Stimulated activated naive CD8-positive, alpha-beta T cell treated with anti-CD3 and anti-CD28 coated beads, Interleukin-15, amount 100 ng/mL, for 72 hours (primary cell): ENCODE data around the gene RIPOR3.

ENCODE experiments used
- ATAC-seq: fragments of 150-1000 bp; cut with Tn5 transposase; 2 replicates; pipeline ENCODE4 v1.10.0; 2021; ENCODE audit warnings: mild to moderate bottlenecking, moderate library complexity
- DNase-seq, 2 donors: peaks; one replicate each; pipeline ENCODE4 v3.0.0; 2021 to 2022
- H3K27ac Mint-ChIP-seq, 2 donors: one replicate each; pipeline ENCODE4 v1.8.0; 2022; ENCODE audit warnings: mild to moderate bottlenecking in 2 of 2, mixed read lengths in 2 of 2, moderate library complexity in 2 of 2
- H3K27me3 Mint-ChIP-seq: one replicate; pipeline ENCODE4 v1.8.0; 2022; ENCODE audit warnings: mixed read lengths
- H3K4me1 Mint-ChIP-seq: one replicate; pipeline ENCODE4 v1.8.0; 2022; ENCODE audit warnings: mild to moderate bottlenecking, mixed read lengths
- H3K4me3 Mint-ChIP-seq, 2 donors: one replicate each; pipeline ENCODE4 v1.8.0; 2022; ENCODE audit warnings: mild to moderate bottlenecking in 2 of 2, mixed read lengths in 2 of 2, moderate library complexity in 1 of 2
- H3K9me3 Mint-ChIP-seq, 2 donors: one replicate each; pipeline ENCODE4 v1.8.0; 2022; ENCODE audit warnings: mixed read lengths in 2 of 2

Gene RIPOR3

GRCh38 chr20:50568549-50568942 lies 122.8 kb downstream of the RIPOR3 start:
- Mint-ChIP-seq H3K4me3 (no peak overlapping the region), H3K9me3 (no peaks in the 10 kb centered on the region), H3K27ac (no peak overlapping the region), H3K4me1 (peaks cover 83% of the 10 kb centered on the region), H3K27me3 (no peaks in the 10 kb centered on the region)
- no peak for ATAC-seq
- DNase-seq: no peak

- ATAC-seq (no peak), DNase-seq (no peak)
- Mint-ChIP-seq H3K27me3 (no peaks in the 10 kb centered on the region), H3K9me3 (no peaks in the 10 kb centered on the region), H3K4me1 (peaks cover 83% of the 10 kb centered on the region), H3K4me3 (peak overlapping the region in 1 of 2 donors; percentile 24), H3K27ac (peak overlapping the region in 1 of 2 donors; percentile 9)
Observed at GRCh38 chr20:50567860-50568548, 123.3 kb downstream of the RIPOR3 start.

DNA sequence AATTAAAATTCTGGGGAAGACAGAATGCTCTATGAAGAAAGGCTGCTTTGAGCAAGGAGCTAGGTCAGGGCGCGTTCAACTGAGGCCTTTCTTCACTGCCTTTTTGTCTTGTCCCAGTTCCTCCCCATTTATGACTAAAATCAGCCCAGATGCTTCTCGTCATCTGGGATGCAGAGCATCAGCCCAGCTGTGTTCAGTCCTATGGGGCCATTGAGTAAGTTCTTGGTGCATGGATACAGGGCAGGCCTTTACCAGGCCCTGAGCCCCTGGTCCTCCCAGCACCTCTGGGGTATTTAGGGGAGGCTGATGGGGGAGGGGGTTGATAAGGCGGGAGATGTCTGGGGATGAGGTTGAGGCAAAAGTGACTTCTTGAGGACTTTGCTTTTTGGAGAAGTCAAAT lies 125.5 kb downstream of the RIPOR3 start:
- peaks cover 90% of the 10 kb centered on the region for H3K4me1 Mint-ChIP-seq
- ATAC-seq: no peak
- H3K27me3 Mint-ChIP-seq: no peaks in the 10 kb centered on the region

DNA sequence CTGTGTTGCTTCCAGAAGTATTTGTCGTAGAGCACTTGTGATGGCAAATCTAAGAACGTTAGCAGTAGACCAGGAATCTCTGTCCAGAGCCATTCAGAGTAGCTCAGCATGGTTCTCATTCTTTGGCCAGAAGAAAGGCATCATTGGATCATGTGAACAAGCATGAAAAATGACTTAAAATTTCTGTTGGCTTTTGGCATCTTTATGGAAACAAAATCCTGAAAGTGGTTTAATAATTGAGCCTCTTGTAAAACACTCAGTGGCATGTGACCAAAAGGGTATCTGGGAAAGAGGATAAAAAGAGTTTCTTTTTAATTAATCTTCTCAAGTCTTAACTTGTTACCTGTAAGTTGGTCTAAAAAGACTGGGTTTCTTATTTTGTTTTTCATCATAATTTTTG lies 126.0 kb downstream of the RIPOR3 start:
- H3K9me3 Mint-ChIP-seq: no peaks in the 10 kb centered on the region
- no peak for DNase-seq

More for the DNA sequence above, 125.5 kb downstream of the RIPOR3 start:
- Mint-ChIP-seq H3K27ac (no peak overlapping the region), H3K9me3 (no peaks in the 10 kb centered on the region), H3K4me3 (no peak overlapping the region)
- DNase-seq: no peak

DNA sequence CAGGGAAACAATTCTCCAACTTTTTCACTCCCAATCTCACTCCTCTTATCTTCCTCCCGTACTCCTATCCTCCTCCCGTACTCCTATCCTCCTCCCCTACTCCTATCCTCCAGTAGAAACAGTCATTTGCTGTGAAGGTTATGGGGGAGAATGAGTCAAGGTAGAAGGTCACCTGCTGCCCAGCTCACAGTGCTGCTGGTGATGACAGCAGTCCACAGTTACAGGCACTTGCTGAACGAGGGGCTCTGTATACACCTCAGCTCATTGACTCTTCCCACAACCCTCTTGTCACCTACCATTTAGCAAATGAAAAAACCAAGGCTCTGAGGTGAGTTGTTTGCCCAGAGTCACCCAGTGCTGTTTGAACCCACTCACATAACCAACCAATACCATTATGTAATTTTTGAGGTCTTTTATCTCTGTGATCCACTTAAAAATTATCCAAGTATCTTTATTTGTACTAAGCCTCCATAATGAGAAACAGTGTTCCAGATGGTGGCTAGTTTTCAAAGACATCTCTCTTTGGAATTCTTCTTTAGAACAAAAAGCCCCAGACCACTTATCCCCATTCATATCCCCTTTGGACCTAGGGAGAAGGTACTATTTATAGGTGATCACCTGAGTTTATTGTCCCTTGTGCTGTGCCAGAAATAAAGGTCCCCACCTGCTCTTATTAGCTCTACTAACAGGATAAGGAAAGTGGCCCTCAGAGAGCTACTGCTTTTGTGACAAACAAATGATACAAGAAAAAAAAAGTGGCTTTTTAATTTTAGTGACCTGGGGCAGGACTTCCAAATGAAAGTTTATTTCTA lies 128.0 kb downstream of the RIPOR3 start:
- H3K27me3 Mint-ChIP-seq: no peaks in the 10 kb centered on the region
- peaks cover 80% of the 10 kb centered on the region for H3K4me1 Mint-ChIP-seq
- ATAC-seq: peak; percentile 61
- DNase-seq: no peak
- H3K27ac Mint-ChIP-seq: peak overlapping the region; percentile 12 to 87
- peak overlapping the region; percentile 7 to 49 for H3K4me3 Mint-ChIP-seq
- H3K9me3 Mint-ChIP-seq: no peaks in the 10 kb centered on the region

More for the DNA sequence above, 126.0 kb downstream of the RIPOR3 start:
- H3K4me1 Mint-ChIP-seq: peaks cover 88% of the 10 kb centered on the region
- no peak overlapping the region for H3K4me3 Mint-ChIP-seq
- H3K27me3 Mint-ChIP-seq: no peaks in the 10 kb centered on the region
- no peak overlapping the region for H3K27ac Mint-ChIP-seq
- no peak for ATAC-seq

DNA sequence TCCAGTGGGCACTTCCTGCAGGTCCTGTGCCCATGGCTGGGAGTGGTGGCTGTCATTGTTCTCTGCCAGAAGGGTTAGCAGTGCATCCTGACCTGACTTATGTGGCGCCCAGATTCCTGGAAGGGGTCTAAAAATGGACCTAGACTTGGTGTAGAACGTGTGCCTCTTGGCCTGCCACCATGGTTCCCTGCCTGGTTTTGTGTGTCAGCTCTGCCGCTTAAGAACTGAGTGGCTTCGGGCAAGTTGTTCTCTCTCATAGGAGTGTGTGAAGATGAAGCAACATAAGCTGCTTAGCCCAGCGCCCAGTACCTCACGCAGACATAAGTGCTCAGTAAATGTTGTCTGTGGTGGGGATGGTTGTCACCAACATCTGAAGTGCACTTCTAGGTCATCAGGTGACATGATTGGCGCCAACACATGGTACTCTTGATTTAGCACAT lies 129.1 kb downstream of the RIPOR3 start:
- H3K27me3 Mint-ChIP-seq: no peaks in the 10 kb centered on the region
- DNase-seq: no peak
- peak overlapping the region; percentile 11 to 92 for H3K27ac Mint-ChIP-seq
- ATAC-seq: no peak
- H3K4me3 Mint-ChIP-seq: no peak overlapping the region
- H3K9me3 Mint-ChIP-seq: no peaks in the 10 kb centered on the region
- H3K4me1 Mint-ChIP-seq: peaks cover 69% of the 10 kb centered on the region

GRCh38 chr20:50561379-50562078 lies 129.8 kb downstream of the RIPOR3 start:
- Mint-ChIP-seq H3K9me3 (no peaks in the 10 kb centered on the region), H3K27ac (peak overlapping the region; percentile 93 to 97), H3K4me3 (peak overlapping the region; percentile 17 to 85), H3K27me3 (no peaks in the 10 kb centered on the region), H3K4me1 (peaks cover 61% of the 10 kb centered on the region)
- peak; percentile 94 for ATAC-seq
- DNase-seq: peak; percentile 29 to 71

GRCh38 chr20:50560867-50561266 lies 130.5 kb downstream of the RIPOR3 start:
- Mint-ChIP-seq H3K27ac (peak overlapping the region; percentile 93 to 97), H3K4me3 (peak overlapping the region; percentile 17 to 85), H3K9me3 (no peaks in the 10 kb centered on the region), H3K4me1 (peaks cover 57% of the 10 kb centered on the region), H3K27me3 (no peaks in the 10 kb centered on the region)
- no peak for DNase-seq
- ATAC-seq: no peak

DNA sequence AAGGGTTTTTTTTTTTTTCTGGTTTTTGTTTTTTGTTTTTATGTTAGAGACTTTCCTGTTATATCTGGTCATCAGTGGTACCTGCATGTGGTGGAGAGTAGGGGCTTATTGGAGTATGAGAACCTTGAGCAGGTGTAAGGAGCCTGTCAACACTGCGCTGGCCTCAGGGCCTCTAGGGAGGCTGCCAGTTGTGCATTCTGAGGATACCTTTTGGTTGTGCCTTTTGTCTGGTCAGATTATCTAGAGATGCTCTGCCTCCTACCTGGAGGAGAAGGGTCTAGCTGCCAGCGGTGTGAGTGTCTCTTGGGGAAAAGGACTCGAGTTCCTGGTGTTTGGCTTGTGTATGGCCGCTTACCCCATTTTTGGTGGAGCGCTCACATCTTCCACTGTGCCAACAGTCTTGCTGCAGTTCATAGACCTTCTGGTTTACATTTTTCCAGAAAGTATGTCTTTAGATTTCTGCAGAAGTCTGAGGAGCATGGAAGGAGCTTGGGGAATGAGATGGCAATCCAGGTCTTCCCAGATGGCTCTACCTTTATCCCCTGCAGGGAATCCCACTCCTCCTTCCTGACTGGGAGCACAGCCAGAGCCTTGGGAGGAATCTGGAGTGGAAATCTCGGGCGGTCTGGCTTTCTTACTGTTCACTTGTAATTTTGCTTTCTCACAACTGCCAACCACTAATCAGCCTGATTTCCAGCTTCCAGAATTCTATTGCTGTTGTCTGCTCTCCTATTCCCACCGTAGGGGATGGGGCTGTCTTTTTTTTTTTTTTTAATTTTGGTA lies 131.3 kb downstream of the RIPOR3 start:
- ATAC-seq: no peak
- Mint-ChIP-seq H3K27me3 (no peaks in the 10 kb centered on the region), H3K4me1 (peaks cover 56% of the 10 kb centered on the region), H3K9me3 (no peaks in the 10 kb centered on the region), H3K4me3 (peak overlapping the region in 1 of 2 donors; percentile 85), H3K27ac (peak overlapping the region; percentile 21 to 88)
- no peak for DNase-seq

- peaks cover 47% of the 10 kb centered on the region for H3K4me1 Mint-ChIP-seq
- no peaks in the 10 kb centered on the region for H3K27me3 Mint-ChIP-seq
- H3K27ac Mint-ChIP-seq: peak overlapping the region in 1 of 2 donors; percentile 88
- peak overlapping the region in 1 of 2 donors; percentile 85 for H3K4me3 Mint-ChIP-seq
- DNase-seq (no peak), ATAC-seq (no peak)
- H3K9me3 Mint-ChIP-seq: no peaks in the 10 kb centered on the region
Observed at GRCh38 chr20:50559149-50559548, 132.2 kb downstream of the RIPOR3 start.

DNA sequence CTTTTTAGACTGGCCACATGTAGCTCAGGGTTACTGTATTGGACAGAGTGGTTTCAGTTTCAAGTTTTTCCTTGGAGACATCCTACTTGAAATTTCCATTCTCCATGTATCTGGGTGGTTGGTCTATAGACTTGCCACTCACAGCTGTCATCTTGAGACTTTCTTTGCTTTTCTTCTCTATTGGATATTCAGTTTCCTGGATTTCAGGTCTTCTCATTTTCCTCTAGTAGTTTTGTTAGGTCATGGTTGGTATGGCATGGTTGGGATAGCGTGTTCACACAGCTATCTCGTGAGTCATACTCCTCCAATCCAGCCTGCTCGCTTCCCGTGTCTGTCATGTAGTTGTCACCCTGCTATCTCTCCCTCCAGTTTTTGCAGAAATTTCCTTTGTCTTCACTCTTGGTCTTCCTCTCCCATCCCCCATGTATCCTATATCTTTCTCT lies 132.8 kb downstream of the RIPOR3 start:
- Mint-ChIP-seq H3K27me3 (no peaks in the 10 kb centered on the region), H3K27ac (no peak overlapping the region), H3K4me3 (no peak overlapping the region), H3K9me3 (no peaks in the 10 kb centered on the region), H3K4me1 (peaks cover 40% of the 10 kb centered on the region)
- DNase-seq: no peak
- ATAC-seq: no peak

DNA sequence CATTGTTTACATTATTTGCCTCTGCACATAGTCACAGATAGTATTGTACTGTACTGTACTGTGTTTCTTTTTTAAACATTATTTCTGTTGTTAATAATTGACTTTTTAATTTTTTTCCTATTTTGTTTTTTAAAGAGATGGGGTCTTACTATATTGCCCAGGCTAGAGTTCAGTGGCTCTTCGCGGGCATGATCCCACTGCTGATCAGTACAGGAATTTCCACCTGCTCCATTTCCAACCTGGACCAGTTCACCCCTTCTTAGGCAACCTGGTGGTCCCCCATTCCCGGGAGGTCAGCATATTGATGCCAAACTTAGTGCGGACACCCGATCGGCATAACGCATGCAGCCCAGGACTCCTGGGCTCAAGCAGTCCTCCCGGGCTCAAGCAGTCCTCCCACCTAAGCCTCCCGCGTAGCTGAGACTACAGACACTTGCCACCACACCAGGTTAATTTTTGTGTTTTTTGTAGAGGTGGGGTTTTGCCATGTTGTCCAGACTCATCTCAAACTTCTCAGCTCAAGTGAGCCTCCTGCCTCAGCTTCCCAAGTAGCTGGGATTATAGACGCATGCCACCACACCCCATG lies 133.7 kb downstream of the RIPOR3 start:
- H3K4me1 Mint-ChIP-seq: peaks cover 32% of the 10 kb centered on the region
- peak overlapping the region in 1 of 2 donors; percentile 36 for H3K27ac Mint-ChIP-seq
- H3K4me3 Mint-ChIP-seq: no peak overlapping the region
- H3K27me3 Mint-ChIP-seq: no peaks in the 10 kb centered on the region
- DNase-seq: no peak
- no peaks in the 10 kb centered on the region for H3K9me3 Mint-ChIP-seq
- no peak for ATAC-seq

GRCh38 chr20:50555662-50556061 lies 135.7 kb downstream of the RIPOR3 start:
- Mint-ChIP-seq H3K27ac (no peak overlapping the region), H3K4me1 (peaks cover 13% of the 10 kb centered on the region), H3K27me3 (no peaks in the 10 kb centered on the region), H3K4me3 (no peak overlapping the region), H3K9me3 (no peaks in the 10 kb centered on the region)
- no peak for ATAC-seq
- DNase-seq: no peak

GRCh38 chr20:50554694-50555579 lies 136.4 kb downstream of the RIPOR3 start:
- no peak overlapping the region for H3K27ac Mint-ChIP-seq
- H3K9me3 Mint-ChIP-seq: no peaks in the 10 kb centered on the region
- DNase-seq (no peak), ATAC-seq (peak; percentile 42)
- peaks cover 8% of the 10 kb centered on the region for H3K4me1 Mint-ChIP-seq
- no peaks in the 10 kb centered on the region for H3K27me3 Mint-ChIP-seq
- no peak overlapping the region for H3K4me3 Mint-ChIP-seq
